ENCODE results near the gene RASSF3. TPM values are rescaled to one million over a fixed set of nuclear protein-coding genes. Genes with fewer than 3 reads are reported as not detected.

Gene RASSF3
- total and polyA plus RNA-seq, 2 experiments from 2014 or later: 20.6 to 39.6 TPM

DNA sequence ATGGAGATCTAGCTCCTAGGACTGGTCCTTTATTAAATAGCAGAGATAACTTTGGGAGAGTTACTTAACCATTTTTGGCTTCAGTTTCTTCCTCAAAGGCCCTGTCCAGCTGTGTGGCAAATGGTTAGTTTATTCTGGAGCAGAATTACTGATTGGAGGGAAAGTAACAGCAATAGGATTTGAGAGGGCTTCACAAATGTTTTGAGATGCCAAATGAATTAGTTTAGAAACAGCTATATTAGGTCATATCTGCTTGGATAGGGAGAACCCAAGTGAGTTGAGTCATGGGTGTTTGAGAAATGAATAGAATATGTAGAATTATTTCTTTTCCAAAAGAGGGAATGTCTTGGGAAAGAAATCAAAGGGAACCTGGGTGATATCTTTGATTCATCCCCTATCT, 17.5 kb downstream of the RASSF3 start:
- peaks cover 21% of the 10 kb centered on the region for H3K36me3 Mint-ChIP-seq (ENCODE audit: low read depth)
- Histone ChIP-seq H3F3A (replicated peaks; ENCODE audit: low read depth) (no peaks in the 10 kb centered on the region), H2AFZ (no peak overlapping the region), H3K27me3 (ENCODE audit: insufficient read depth) (no peaks in the 10 kb centered on the region), H3K79me2 (replicated peaks; ENCODE audit: insufficient read depth) (peaks cover 100% of the 10 kb centered on the region), H3K9me2 (ENCODE audit: insufficient read depth) (no peaks in the 10 kb centered on the region), H3K27ac (ENCODE audit: low read depth) (peak overlapping the region; percentile 61; the same call in 1 of the 2 replicates), H3K4me3 (no peak overlapping the region), H3K4me2 (0 out of 2 replicates have a peak overlapping the region, but pooled peaks have one; percentile 21), H3K4me1 (ENCODE audit: insufficient read depth) (peaks cover 32% of the 10 kb centered on the region), H3K36me3 (ENCODE audit: insufficient read depth) (peaks cover 5% of the 10 kb centered on the region; the same call in 1 of the 2 replicates), H4K20me1 (replicated peaks; ENCODE audit: insufficient read depth) (peaks cover 14% of the 10 kb centered on the region)
- H3K9me3 Mint-ChIP-seq: peaks cover 2% of the 10 kb centered on the region; the same call in 2 of the 3 replicates
- no peak overlapping the region for H3K4me3 Mint-ChIP-seq
- peaks cover 9% of the 10 kb centered on the region for H3K27me3 Mint-ChIP-seq (ENCODE audit: insufficient read depth, low read depth, poor library complexity)
- H3K4me1 Mint-ChIP-seq: peaks cover 30% of the 10 kb centered on the region
- no peak for ATAC-seq
- TF ChIP-seq ZNF331 (CRISPR knock-in tag; IDR thresholded peaks at IDR 0.05; ENCODE audit: low read depth) (no peak), EZH2phosphoT487 (IDR thresholded peaks at IDR 0.05; ENCODE audit: unreplicated experiment) (no peak), STAT1 (IDR thresholded peaks at IDR 0.05; ENCODE audit: unreplicated experiment) (no peak), CREB1 (CRISPR knock-in tag; IDR thresholded peaks at IDR 0.05; ENCODE audit: low read depth) (no peak), POLR2AphosphoS5 (IDR thresholded peaks at IDR 0.05; ENCODE audit: low read depth) (no peak), EZH2 (IDR thresholded peaks at IDR 0.05; ENCODE audit: low read depth, unreplicated experiment) (no peak), JUNB (IDR thresholded peaks at IDR 0.05; ENCODE audit: unreplicated experiment) (no peak), ZNF114 (CRISPR knock-in tag; IDR thresholded peaks at IDR 0.05) (no peak), NANOG (IDR thresholded peaks at IDR 0.05; ENCODE audit: borderline replicate concordance) (no peak)
- TF ChIP-seq, protein P1, sequence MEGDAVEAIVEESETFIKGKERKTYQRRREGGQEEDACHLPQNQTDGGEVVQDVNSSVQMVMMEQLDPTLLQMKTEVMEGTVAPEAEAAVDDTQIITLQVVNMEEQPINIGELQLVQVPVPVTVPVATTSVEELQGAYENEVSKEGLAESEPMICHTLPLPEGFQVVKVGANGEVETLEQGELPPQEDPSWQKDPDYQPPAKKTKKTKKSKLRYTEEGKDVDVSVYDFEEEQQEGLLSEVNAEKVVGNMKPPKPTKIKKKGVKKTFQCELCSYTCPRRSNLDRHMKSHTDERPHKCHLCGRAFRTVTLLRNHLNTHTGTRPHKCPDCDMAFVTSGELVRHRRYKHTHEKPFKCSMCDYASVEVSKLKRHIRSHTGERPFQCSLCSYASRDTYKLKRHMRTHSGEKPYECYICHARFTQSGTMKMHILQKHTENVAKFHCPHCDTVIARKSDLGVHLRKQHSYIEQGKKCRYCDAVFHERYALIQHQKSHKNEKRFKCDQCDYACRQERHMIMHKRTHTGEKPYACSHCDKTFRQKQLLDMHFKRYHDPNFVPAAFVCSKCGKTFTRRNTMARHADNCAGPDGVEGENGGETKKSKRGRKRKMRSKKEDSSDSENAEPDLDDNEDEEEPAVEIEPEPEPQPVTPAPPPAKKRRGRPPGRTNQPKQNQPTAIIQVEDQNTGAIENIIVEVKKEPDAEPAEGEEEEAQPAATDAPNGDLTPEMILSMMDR (conservative IDR thresholded peaks at IDR 0.05; ENCODE audit: low read depth in 2 of 2): no peak
- TF ChIP-seq, protein P2, sequence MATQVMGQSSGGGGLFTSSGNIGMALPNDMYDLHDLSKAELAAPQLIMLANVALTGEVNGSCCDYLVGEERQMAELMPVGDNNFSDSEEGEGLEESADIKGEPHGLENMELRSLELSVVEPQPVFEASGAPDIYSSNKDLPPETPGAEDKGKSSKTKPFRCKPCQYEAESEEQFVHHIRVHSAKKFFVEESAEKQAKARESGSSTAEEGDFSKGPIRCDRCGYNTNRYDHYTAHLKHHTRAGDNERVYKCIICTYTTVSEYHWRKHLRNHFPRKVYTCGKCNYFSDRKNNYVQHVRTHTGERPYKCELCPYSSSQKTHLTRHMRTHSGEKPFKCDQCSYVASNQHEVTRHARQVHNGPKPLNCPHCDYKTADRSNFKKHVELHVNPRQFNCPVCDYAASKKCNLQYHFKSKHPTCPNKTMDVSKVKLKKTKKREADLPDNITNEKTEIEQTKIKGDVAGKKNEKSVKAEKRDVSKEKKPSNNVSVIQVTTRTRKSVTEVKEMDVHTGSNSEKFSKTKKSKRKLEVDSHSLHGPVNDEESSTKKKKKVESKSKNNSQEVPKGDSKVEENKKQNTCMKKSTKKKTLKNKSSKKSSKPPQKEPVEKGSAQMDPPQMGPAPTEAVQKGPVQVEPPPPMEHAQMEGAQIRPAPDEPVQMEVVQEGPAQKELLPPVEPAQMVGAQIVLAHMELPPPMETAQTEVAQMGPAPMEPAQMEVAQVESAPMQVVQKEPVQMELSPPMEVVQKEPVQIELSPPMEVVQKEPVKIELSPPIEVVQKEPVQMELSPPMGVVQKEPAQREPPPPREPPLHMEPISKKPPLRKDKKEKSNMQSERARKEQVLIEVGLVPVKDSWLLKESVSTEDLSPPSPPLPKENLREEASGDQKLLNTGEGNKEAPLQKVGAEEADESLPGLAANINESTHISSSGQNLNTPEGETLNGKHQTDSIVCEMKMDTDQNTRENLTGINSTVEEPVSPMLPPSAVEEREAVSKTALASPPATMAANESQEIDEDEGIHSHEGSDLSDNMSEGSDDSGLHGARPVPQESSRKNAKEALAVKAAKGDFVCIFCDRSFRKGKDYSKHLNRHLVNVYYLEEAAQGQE (IDR thresholded peaks at IDR 0.05; ENCODE audit: unreplicated experiment): no peak
- TF ChIP-seq, protein P3, sequence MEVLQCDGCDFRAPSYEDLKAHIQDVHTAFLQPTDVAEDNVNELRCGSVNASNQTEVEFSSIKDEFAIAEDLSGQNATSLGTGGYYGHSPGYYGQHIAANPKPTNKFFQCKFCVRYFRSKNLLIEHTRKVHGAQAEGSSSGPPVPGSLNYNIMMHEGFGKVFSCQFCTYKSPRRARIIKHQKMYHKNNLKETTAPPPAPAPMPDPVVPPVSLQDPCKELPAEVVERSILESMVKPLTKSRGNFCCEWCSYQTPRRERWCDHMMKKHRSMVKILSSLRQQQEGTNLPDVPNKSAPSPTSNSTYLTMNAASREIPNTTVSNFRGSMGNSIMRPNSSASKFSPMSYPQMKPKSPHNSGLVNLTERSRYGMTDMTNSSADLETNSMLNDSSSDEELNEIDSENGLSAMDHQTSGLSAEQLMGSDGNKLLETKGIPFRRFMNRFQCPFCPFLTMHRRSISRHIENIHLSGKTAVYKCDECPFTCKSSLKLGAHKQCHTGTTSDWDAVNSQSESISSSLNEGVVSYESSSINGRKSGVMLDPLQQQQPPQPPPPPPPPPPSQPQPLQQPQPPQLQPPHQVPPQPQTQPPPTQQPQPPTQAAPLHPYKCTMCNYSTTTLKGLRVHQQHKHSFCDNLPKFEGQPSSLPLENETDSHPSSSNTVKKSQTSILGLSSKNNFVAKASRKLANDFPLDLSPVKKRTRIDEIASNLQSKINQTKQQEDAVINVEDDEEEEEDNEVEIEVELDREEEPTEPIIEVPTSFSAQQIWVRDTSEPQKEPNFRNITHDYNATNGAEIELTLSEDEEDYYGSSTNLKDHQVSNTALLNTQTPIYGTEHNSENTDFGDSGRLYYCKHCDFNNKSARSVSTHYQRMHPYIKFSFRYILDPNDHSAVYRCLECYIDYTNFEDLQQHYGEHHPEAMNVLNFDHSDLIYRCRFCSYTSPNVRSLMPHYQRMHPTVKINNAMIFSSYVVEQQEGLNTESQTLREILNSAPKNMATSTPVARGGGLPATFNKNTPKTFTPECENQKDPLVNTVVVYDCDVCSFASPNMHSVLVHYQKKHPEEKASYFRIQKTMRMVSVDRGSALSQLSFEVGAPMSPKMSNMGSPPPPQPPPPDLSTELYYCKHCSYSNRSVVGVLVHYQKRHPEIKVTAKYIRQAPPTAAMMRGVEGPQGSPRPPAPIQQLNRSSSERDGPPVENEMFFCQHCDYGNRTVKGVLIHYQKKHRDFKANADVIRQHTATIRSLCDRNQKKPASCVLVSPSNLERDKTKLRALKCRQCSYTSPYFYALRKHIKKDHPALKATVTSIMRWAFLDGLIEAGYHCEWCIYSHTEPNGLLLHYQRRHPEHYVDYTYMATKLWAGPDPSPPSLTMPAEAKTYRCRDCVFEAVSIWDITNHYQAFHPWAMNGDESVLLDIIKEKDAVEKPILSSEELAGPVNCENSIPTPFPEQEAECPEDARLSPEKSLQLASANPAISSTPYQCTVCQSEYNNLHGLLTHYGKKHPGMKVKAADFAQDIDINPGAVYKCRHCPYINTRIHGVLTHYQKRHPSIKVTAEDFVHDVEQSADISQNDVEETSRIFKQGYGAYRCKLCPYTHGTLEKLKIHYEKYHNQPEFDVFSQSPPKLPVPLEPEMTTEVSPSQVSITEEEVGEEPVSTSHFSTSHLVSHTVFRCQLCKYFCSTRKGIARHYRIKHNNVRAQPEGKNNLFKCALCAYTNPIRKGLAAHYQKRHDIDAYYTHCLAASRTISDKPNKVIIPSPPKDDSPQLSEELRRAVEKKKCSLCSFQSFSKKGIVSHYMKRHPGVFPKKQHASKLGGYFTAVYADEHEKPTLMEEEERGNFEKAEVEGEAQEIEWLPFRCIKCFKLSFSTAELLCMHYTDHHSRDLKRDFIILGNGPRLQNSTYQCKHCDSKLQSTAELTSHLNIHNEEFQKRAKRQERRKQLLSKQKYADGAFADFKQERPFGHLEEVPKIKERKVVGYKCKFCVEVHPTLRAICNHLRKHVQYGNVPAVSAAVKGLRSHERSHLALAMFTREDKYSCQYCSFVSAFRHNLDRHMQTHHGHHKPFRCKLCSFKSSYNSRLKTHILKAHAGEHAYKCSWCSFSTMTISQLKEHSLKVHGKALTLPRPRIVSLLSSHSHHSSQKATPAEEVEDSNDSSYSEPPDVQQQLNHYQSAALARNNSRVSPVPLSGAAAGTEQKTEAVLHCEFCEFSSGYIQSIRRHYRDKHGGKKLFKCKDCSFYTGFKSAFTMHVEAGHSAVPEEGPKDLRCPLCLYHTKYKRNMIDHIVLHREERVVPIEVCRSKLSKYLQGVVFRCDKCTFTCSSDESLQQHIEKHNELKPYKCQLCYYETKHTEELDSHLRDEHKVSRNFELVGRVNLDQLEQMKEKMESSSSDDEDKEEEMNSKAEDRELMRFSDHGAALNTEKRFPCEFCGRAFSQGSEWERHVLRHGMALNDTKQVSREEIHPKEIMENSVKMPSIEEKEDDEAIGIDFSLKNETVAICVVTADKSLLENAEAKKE (CRISPR knock-in tag; IDR thresholded peaks at IDR 0.05): no peak
- TF ChIP-seq, protein P4, sequence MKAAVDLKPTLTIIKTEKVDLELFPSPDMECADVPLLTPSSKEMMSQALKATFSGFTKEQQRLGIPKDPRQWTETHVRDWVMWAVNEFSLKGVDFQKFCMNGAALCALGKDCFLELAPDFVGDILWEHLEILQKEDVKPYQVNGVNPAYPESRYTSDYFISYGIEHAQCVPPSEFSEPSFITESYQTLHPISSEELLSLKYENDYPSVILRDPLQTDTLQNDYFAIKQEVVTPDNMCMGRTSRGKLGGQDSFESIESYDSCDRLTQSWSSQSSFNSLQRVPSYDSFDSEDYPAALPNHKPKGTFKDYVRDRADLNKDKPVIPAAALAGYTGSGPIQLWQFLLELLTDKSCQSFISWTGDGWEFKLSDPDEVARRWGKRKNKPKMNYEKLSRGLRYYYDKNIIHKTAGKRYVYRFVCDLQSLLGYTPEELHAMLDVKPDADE (IDR thresholded peaks at IDR 0.05): no peak
- no peak for DNase-seq (ENCODE audit: low spot score)
- H3K27ac Mint-ChIP-seq: no peak overlapping the region
